Subcutaneous abdominal adipose tissue (tissue), 5 donors: ENCODE results near the gene OTULIN.

ENCODE experiments used
- H3K27ac ChIP-seq: one replicate; pipeline ENCODE4 v1.7.0; 2013; ENCODE audit warnings: low read depth, mild to moderate bottlenecking, inconsistent platforms, low read length, moderate library complexity
- H3K27me3 ChIP-seq, 5 donors: one replicate each; pipeline ENCODE4 v1.7.0; 2013; ENCODE audit warnings: low read length in 5 of 5, inconsistent platforms in 1 of 5; ENCODE audit not compliant: control insufficient read depth in 5 of 5, insufficient read depth in 4 of 5
- H3K36me3 ChIP-seq, 5 donors: one replicate each; pipeline ENCODE4 v1.7.0; 2013; ENCODE audit warnings: low read length in 5 of 5; ENCODE audit not compliant: control insufficient read depth in 5 of 5, insufficient read depth in 5 of 5
- H3K4me1 ChIP-seq, 5 donors: one replicate each; pipeline ENCODE4 v1.7.0; 2013; ENCODE audit warnings: low read length in 5 of 5, mild to moderate bottlenecking in 3 of 5, moderate library complexity in 1 of 5; ENCODE audit not compliant: control insufficient read depth in 5 of 5, insufficient read depth in 5 of 5
- H3K4me3 ChIP-seq, 5 donors: one replicate each; pipeline ENCODE4 v1.7.0; 2013; ENCODE audit warnings: low read length in 5 of 5, low read depth in 1 of 5
- H3K9ac ChIP-seq, 5 donors: one replicate each; pipeline ENCODE4 v1.7.0; 2013; ENCODE audit warnings: low read length in 5 of 5, mild to moderate bottlenecking in 4 of 5, moderate library complexity in 3 of 5
- H3K9me3 ChIP-seq, 5 donors: one replicate each; pipeline ENCODE4 v1.7.0; 2013; ENCODE audit warnings: low read length in 5 of 5; ENCODE audit not compliant: control insufficient read depth in 5 of 5
- donor health status: healthy.
- donor health status: healthy.
- donor health status: healthy.
- donor health status: healthy.
- donor health status: healthy.

Gene OTULIN

DNA sequence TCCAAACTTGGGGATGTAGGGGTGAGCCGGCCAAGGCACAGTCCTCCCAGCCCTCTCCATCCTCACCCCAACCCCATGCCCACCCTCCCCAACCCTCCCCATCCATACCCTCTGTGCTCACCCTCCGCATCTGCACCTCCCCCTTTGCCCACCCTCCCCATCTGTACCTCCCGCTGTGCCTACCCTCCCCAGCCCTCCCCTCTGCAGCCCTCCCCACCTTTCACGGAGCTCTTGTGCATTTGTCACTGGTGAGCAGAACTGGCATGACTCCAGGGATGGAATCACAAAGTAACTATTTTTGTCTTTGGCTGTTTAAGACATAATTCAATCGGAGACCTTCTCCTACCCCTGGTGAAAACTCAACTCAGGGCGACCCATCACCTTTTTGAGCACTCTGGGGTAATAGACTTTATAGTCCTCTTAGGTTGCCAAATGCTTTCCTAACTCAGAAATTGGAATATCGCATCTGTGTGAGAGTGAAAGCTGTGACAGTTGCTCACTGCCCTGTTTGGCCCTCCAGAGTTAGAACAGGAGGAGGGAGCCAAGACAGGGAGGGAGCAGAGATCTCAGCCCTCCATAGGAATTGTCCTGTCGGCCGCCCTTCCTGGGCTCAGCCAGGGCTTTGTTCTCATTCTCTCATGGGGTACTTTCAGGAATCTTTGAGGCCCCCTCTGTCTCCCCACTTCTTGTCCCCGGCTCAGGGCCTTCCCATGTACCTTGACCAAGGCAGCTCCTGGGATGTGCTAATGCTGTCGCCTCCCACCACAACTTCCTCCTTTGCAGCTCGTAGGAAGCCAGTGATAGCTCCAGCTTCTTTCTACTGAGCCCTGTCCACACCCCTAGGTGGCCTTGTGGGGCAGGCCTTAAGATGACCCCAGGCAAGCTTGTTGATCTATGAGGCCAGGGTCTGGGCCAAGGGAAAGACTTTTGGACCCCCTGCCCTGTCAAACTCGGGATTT is 36.2 kb downstream of the OTULIN start:
- Histone ChIP-seq H3K27ac (no peak overlapping the region), H3K4me3 (no peak overlapping the region), H3K36me3 (peaks cover 12 to 63% (median 34%) of the 10 kb centered on the region in 5 donors), H3K4me1 (peaks cover 0 to 20% (median 9%) of the 10 kb centered on the region in 5 donors), H3K27me3 (no peaks in the 10 kb centered on the region), H3K9me3 (no peaks in the 10 kb centered on the region), H3K9ac (no peak overlapping the region)

DNA sequence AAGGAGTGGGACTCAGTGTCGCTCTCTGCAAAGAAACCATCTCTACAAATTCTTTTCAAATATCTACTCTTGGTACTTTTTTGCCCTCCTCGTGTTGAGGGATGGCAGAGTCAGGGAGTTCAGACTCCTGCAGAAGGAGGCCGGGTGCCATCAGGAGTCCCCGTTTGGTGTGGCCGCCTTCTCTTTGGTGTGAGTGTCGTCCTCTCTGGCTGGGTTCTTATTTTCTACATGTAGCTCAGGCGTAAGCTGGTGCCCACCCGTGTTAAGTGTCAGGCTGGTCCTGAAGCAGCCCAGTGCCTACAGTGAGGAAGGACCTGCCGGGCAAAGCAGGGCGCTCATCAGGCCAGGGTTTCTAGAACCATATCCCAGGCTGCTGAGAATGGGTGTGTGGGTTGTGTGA is 37.0 kb downstream of the OTULIN start:
- Histone ChIP-seq H3K4me3 (no peak overlapping the region), H3K4me1 (peaks cover 0 to 20% (median 16%) of the 10 kb centered on the region in 5 donors), H3K9ac (no peak overlapping the region), H3K9me3 (no peaks in the 10 kb centered on the region), H3K36me3 (peaks cover 4 to 64% (median 33%) of the 10 kb centered on the region in 5 donors), H3K27me3 (no peaks in the 10 kb centered on the region), H3K27ac (no peak overlapping the region)

DNA sequence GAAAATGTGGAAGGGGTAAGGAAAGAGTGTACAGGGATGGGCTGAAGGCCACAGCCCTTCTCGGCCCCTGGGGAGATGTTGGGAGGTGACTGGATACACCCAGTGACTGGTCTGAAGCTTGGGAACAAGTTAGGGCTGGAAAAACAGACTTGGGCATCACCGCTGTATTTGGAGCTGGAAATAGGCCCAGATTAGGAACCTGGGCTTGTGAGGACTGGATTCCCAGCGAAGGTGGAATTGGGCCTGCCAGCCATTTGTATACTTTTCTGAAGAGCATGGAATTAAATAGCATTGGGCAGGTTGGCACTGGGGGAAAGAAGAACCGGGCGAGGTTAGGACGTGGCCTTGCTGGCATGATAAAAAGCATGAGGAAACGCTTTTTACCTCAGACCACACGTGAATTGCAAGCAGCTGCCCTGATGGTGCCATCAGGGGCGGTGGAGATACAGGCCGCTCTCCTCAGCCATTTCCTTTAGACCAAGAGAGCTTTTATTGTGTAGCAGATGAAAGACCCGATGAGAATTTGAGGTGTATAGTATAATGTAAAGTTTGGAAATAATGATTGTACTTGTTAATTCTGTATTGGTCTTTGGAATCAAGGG is 37.8 kb downstream of the OTULIN start:
- H3K9ac ChIP-seq, result no peak overlapping the region
- H3K27ac ChIP-seq, result no peak overlapping the region
- H3K9me3 ChIP-seq, result no peaks in the 10 kb centered on the region
- H3K27me3 ChIP-seq, result no peaks in the 10 kb centered on the region
- H3K4me3 ChIP-seq, result no peak overlapping the region
- H3K4me1 ChIP-seq, result peaks cover 0 to 23% (median 20%) of the 10 kb centered on the region in 5 donors
- peaks cover 3 to 63% (median 32%) of the 10 kb centered on the region in 5 donors for H3K36me3 ChIP-seq

DNA sequence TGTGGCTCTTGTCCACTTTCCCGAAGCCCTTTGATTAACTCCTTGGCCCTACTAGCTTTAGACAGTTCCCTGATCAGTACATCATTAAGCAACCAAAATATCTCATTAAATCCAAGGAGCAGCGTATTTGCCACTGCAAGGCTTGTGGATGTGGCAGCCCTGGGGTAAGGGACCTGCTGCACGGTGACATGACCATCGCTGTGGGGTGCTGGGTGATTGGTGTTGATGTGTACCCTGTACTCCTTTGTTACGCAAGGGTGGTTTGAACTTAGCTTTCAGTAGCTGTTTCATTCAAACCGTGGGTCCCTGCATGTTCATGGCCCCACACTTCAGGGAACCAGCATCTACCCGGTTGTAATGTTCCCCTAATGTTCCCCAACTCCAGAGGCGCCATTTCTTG is 41.0 kb downstream of the OTULIN start:
- Histone ChIP-seq H3K27me3 (no peaks in the 10 kb centered on the region), H3K27ac (no peak overlapping the region), H3K4me3 (no peak overlapping the region), H3K36me3 (peaks cover 3 to 67% (median 42%) of the 10 kb centered on the region in 5 donors), H3K9me3 (no peaks in the 10 kb centered on the region), H3K9ac (no peak overlapping the region), H3K4me1 (peaks cover 0 to 21% (median 9%) of the 10 kb centered on the region in 5 donors)

DNA sequence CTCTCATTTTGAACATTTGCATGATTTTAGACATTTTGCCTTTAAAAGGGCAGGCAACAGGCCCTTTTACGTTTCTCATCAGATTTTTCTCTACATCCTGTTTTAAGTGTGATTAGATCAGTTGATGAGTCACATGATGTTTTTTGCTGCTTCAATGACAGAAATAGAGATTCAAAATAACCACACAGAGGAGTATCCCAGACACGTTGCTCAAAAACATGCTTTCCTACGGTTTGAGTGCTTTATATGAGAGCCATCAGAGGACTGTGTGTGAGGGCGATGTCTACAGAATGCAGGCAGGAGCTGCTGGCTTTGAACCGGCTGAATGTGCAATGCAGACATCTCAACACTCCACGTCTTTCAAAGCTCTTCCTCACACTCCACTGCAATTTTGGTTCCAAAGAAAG is 42.1 kb downstream of the OTULIN start:
- Histone ChIP-seq H3K27me3 (no peaks in the 10 kb centered on the region), H3K4me3 (no peak overlapping the region), H3K36me3 (peaks cover 3 to 69% (median 52%) of the 10 kb centered on the region in 5 donors), H3K27ac (no peak overlapping the region), H3K9ac (no peak overlapping the region), H3K9me3 (no peaks in the 10 kb centered on the region), H3K4me1 (peaks cover 0 to 15% (median 3%) of the 10 kb centered on the region in 5 donors)

DNA sequence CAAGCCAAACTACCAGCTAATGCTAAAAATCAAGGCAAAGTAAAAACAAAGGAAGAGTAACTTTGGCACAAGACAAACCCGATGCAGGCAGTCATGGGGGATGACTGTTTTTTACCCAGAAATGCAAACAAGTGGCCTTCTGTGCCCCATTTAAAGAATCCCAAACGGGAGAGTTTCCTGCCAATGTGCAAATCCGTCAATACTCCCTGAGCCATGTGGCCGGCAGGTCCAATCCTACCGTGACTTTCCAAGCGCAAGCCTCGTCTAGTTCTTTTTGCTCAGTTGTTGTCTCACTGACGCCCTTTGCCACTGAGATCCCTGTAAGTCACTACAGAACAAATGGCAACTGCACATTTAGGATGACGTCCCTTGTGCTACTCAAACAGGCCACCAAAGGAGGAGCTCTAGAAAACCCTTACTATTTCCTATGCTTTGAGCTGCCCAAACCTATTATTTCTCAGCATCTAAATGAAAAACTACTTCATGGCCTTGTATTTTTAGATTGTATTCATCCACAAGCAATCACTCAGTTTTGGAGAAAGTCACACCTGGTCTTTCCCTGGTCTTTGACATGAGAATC is 43.4 kb downstream of the OTULIN start:
- Histone ChIP-seq H3K9ac (no peak overlapping the region), H3K4me1 (peaks cover 0 to 15% (median 3%) of the 10 kb centered on the region in 5 donors), H3K27me3 (no peaks in the 10 kb centered on the region), H3K4me3 (no peak overlapping the region), H3K36me3 (peaks cover 3 to 71% (median 65%) of the 10 kb centered on the region in 5 donors), H3K27ac (no peak overlapping the region), H3K9me3 (no peaks in the 10 kb centered on the region)

DNA sequence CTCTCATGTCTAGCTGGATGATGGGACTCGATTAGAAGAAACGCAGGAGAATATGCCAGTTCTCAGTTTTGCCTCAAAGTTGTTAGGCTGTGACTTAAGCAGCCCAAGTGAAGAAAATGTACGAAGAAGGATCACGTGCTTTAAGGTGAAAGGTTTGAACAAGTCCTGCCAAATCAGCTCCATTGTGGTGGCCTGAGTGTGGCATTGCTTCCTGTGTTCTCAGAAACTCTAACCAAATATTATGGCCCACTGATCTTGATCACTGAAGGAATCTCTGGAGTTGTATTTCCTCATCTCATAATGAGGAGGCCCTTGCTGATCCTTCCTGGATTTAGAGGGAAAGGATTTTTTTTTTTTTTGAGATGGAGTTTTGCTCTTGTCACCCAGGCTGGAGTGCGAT is 44.0 kb downstream of the OTULIN start:
- no peak overlapping the region for H3K27ac ChIP-seq
- H3K9ac ChIP-seq, result no peak overlapping the region
- H3K4me3 ChIP-seq, result no peak overlapping the region
- no peaks in the 10 kb centered on the region for H3K9me3 ChIP-seq
- no peaks in the 10 kb centered on the region for H3K27me3 ChIP-seq
- H3K4me1 ChIP-seq, result peaks cover 0 to 15% (median 3%) of the 10 kb centered on the region in 5 donors
- H3K36me3 ChIP-seq, result peaks cover 3 to 75% (median 69%) of the 10 kb centered on the region in 5 donors

DNA sequence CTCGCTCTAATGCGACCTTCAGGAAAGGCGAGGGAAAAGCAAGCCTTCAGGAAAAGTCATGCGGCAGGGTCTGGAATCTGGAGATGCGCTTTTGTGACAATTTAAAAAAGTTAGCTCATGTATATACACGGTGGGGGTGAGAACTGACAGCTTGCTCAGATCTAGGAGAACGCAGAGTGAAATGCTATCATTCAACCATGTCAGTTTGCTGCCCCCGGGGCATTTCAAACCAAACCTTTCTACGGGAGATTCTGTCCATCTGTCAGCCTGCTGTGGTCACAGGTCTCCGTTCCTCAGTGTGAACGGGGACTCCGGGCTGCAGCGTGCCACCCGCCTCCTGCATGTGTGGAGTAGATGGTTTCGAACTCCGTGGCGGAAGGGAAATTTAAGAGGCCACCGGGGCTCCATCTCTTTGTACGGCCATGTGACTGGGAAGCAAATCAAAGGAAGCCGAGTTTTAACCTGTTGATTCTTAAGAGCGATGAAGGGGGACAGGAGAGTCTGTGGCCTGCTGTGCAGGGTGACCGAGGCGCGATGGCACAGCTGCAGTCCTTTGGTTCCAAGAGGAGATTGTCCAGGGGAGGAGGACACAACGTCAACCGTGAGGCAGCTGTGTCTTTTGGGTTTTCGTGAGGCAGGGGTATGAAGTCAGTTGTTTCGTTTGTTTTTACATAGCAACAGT is 45.9 kb downstream of the OTULIN start:
- no peaks in the 10 kb centered on the region for H3K9me3 ChIP-seq
- no peak overlapping the region for H3K9ac ChIP-seq
- no peak overlapping the region for H3K27ac ChIP-seq
- no peaks in the 10 kb centered on the region for H3K27me3 ChIP-seq
- no peak overlapping the region for H3K4me3 ChIP-seq
- H3K36me3 ChIP-seq, result peaks cover 3 to 82% (median 77%) of the 10 kb centered on the region in 5 donors
- peaks cover 0 to 15% (median 8%) of the 10 kb centered on the region in 5 donors for H3K4me1 ChIP-seq

DNA sequence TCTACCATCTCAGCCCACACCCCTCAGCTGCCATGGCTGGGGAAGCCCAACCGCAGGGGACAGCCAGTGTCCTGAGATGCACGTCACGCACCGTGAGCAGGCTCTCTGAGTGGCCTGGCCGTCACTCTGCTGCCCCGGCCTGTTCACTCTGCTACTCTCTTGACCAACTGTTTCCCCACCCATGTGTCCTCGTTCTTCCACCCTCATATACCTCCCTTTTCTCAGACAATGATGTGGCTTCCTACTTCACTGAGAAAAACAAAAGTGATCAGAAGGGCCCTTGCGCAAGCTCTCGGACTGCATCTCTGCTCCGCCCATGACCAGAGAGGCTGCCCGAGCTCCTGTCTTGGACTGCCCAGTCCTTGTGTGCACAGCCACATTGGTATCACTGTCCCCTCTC is 47.6 kb downstream of the OTULIN start:
- Histone ChIP-seq H3K4me3 (no peak overlapping the region), H3K9me3 (no peaks in the 10 kb centered on the region), H3K36me3 (peaks cover 3 to 86% (median 78%) of the 10 kb centered on the region in 5 donors), H3K4me1 (peaks cover 0 to 11% (median 3%) of the 10 kb centered on the region in 5 donors), H3K27ac (no peak overlapping the region), H3K27me3 (no peaks in the 10 kb centered on the region), H3K9ac (no peak overlapping the region)
